Duodenal mucosa (tissue), 2 donors: Measurements from ENCODE around the gene RTN4IP1.

Source experiments
- H3K27ac ChIP-seq: one replicate; pipeline ENCODE4 v1.7.0; 2013; ENCODE audit warnings: low read depth, low read length
- H3K27me3 ChIP-seq, 2 donors: one replicate each; pipeline ENCODE4 v1.7.0; 2013; ENCODE audit warnings: low read length in 2 of 2, control low read depth in 1 of 2; ENCODE audit not compliant: insufficient read depth in 2 of 2, control insufficient read depth in 1 of 2
- H3K36me3 ChIP-seq, 2 donors: one replicate each; pipeline ENCODE4 v1.7.0; 2013; ENCODE audit warnings: low read length in 2 of 2, control low read depth in 1 of 2; ENCODE audit not compliant: insufficient read depth in 2 of 2, control insufficient read depth in 1 of 2
- H3K4me1 ChIP-seq, 2 donors: one replicate each; pipeline ENCODE4 v1.7.0; 2013; ENCODE audit warnings: low read length in 2 of 2, control low read depth in 1 of 2; ENCODE audit not compliant: insufficient read depth in 2 of 2, control insufficient read depth in 1 of 2
- H3K4me3 ChIP-seq, 2 donors: one replicate each; pipeline ENCODE4 v1.7.0; 2013; ENCODE audit warnings: low read length in 2 of 2, low read depth in 1 of 2
- H3K9ac ChIP-seq, 2 donors: one replicate each; pipeline ENCODE4 v1.7.0; 2013; ENCODE audit warnings: low read length in 2 of 2, low read depth in 1 of 2
- H3K9me3 ChIP-seq, 2 donors: one replicate each; pipeline ENCODE4 v1.7.0; 2013; ENCODE audit warnings: low read length in 2 of 2, control low read depth in 1 of 2; ENCODE audit not compliant: control insufficient read depth in 1 of 2

The RTN4IP1 gene

GRCh38 chr6:106648651-106649308, 19.5 kb upstream of the RTN4IP1 start:
- H3K4me1 ChIP-seq, result no peaks in the 10 kb centered on the region
- H3K9ac ChIP-seq, result no peak overlapping the region
- H3K27ac ChIP-seq, result no peak overlapping the region
- H3K36me3 ChIP-seq, result peaks cover 6 to 43% of the 10 kb centered on the region in 2 donors
- H3K4me3 ChIP-seq, result no peak overlapping the region
- H3K27me3 ChIP-seq, result no peaks in the 10 kb centered on the region
- no peaks in the 10 kb centered on the region for H3K9me3 ChIP-seq

GRCh38 chr6:106643061-106643460, 13.8 kb upstream of the RTN4IP1 start:
- no peaks in the 10 kb centered on the region for H3K9me3 ChIP-seq
- H3K9ac ChIP-seq, result no peak overlapping the region
- H3K4me3 ChIP-seq, result no peak overlapping the region
- H3K27me3 ChIP-seq, result no peaks in the 10 kb centered on the region
- peaks cover 0 to under 1% of the 10 kb centered on the region in 2 donors for H3K4me1 ChIP-seq
- no peak overlapping the region for H3K27ac ChIP-seq
- H3K36me3 ChIP-seq, result peaks cover 2 to 39% of the 10 kb centered on the region in 2 donors

GRCh38 chr6:106642476-106642875, 13.2 kb upstream of the RTN4IP1 start:
- Histone ChIP-seq H3K27ac (no peak overlapping the region), H3K4me3 (no peak overlapping the region), H3K4me1 (peaks cover 0 to 3% of the 10 kb centered on the region in 2 donors), H3K9ac (no peak overlapping the region), H3K9me3 (no peaks in the 10 kb centered on the region), H3K27me3 (no peaks in the 10 kb centered on the region), H3K36me3 (peaks cover 2 to 39% of the 10 kb centered on the region in 2 donors)

- no peak overlapping the region for H3K9ac ChIP-seq
- H3K27me3 ChIP-seq, result no peaks in the 10 kb centered on the region
- H3K36me3 ChIP-seq, result peaks cover 2 to 32% of the 10 kb centered on the region in 2 donors
- no peak overlapping the region for H3K4me3 ChIP-seq
- peaks cover 0 to 11% of the 10 kb centered on the region in 2 donors for H3K4me1 ChIP-seq
- no peak overlapping the region for H3K27ac ChIP-seq
- no peaks in the 10 kb centered on the region for H3K9me3 ChIP-seq
Measured at GRCh38 chr6:106639812-106640211, 10.5 kb upstream of the RTN4IP1 start.

- peaks cover 0 to 11% of the 10 kb centered on the region in 2 donors for H3K4me1 ChIP-seq
- H3K36me3 ChIP-seq, result peaks cover 2 to 22% of the 10 kb centered on the region in 2 donors
- H3K27ac ChIP-seq, result no peak overlapping the region
- no peak overlapping the region for H3K9ac ChIP-seq
- no peaks in the 10 kb centered on the region for H3K27me3 ChIP-seq
- no peaks in the 10 kb centered on the region for H3K9me3 ChIP-seq
- H3K4me3 ChIP-seq, result no peak overlapping the region
Measured at GRCh38 chr6:106637717-106638341, 8.5 kb upstream of the RTN4IP1 start.

- Histone ChIP-seq H3K27ac (no peak overlapping the region), H3K9me3 (no peaks in the 10 kb centered on the region), H3K4me1 (peaks cover 0 to 11% of the 10 kb centered on the region in 2 donors), H3K9ac (no peak overlapping the region), H3K4me3 (no peak overlapping the region), H3K36me3 (peaks cover 2 to 15% of the 10 kb centered on the region in 2 donors), H3K27me3 (no peaks in the 10 kb centered on the region)
Measured at GRCh38 chr6:106637051-106637716, 7.9 kb upstream of the RTN4IP1 start.

- Histone ChIP-seq H3K4me1 (peaks cover 8 to 20% of the 10 kb centered on the region in 2 donors), H3K4me3 (no peak overlapping the region), H3K27me3 (no peaks in the 10 kb centered on the region), H3K27ac (no peak overlapping the region), H3K9me3 (no peaks in the 10 kb centered on the region), H3K36me3 (peaks cover 0 to 3% of the 10 kb centered on the region in 2 donors), H3K9ac (no peak overlapping the region)
Measured at GRCh38 chr6:106634565-106634964, 5.3 kb upstream of the RTN4IP1 start.

- Histone ChIP-seq H3K27me3 (no peaks in the 10 kb centered on the region), H3K4me1 (peaks cover 8 to 18% of the 10 kb centered on the region in 2 donors), H3K27ac (no peak overlapping the region), H3K9ac (no peak overlapping the region), H3K4me3 (no peak overlapping the region), H3K36me3 (peaks cover 0 to 3% of the 10 kb centered on the region in 2 donors), H3K9me3 (no peaks in the 10 kb centered on the region)
Measured at GRCh38 chr6:106631346-106631745, 2.0 kb upstream of the RTN4IP1 start.

- H3K9ac ChIP-seq, result peak overlapping the region; percentile 79 to 90
- H3K36me3 ChIP-seq, result peaks cover 0 to 2% of the 10 kb centered on the region in 2 donors
- H3K27me3 ChIP-seq, result no peaks in the 10 kb centered on the region
- H3K9me3 ChIP-seq, result no peaks in the 10 kb centered on the region
- peak overlapping the region; percentile 92 to 97 for H3K4me3 ChIP-seq
- H3K4me1 ChIP-seq, result peaks cover 8 to 18% of the 10 kb centered on the region in 2 donors
- no peak overlapping the region for H3K27ac ChIP-seq
Measured at GRCh38 chr6:106630366-106630765, 1.1 kb upstream of the RTN4IP1 start.

- peak overlapping the region; percentile 92 to 97 for H3K4me3 ChIP-seq
- no peaks in the 10 kb centered on the region for H3K36me3 ChIP-seq
- no peaks in the 10 kb centered on the region for H3K9me3 ChIP-seq
- peak overlapping the region; percentile 60 for H3K27ac ChIP-seq
- H3K27me3 ChIP-seq, result no peaks in the 10 kb centered on the region
- H3K9ac ChIP-seq, result peak overlapping the region; percentile 79 to 90
- H3K4me1 ChIP-seq, result peaks cover 8 to 18% of the 10 kb centered on the region in 2 donors
Measured at GRCh38 chr6:106629859-106630163, 513 bp upstream of the RTN4IP1 start.
